B cell (primary cell): ENCODE measurements around the gene STC2. TPM values are rescaled to one million over a fixed set of nuclear protein-coding genes. Genes with fewer than 3 reads are reported as not detected.

Experiments used
- ATAC-seq: fragments of 200-7000 bp; cut with Tn5 transposase; one replicate; pipeline ENCODE4 v1.10.0; 2021; ENCODE audit warnings: low read depth, mild to moderate bottlenecking, moderate number of reproducible peaks, moderate library complexity
- CTCF ChIA-PET: fragments of 350-600 bp; sonication (Branson Sonifier 250); formaldehyde crosslinking; loops from one replicate; lab custom pipeline; 2021; ENCODE audit warnings: antibody characterized with exemption, inconsistent platforms; lab: Charles Lee
- POLR2A ChIA-PET: fragments of 350-600 bp; sonication (Branson Sonifier 250); formaldehyde crosslinking; loops from one replicate; lab custom pipeline; 2021; ENCODE audit warnings: antibody characterized with exemption; lab: Charles Lee
- DNase-seq: peaks from one replicate; pipeline ENCODE4 v3.0.0; 2013
- H2AFZ ChIP-seq: 2 replicates; pipeline ENCODE4 v1.6.1; 2012; ENCODE audit warnings: mild to moderate bottlenecking, low read depth, low read length; ENCODE audit not compliant: insufficient read depth, poor library complexity, severe bottlenecking
- H3K27ac ChIP-seq, 2 donors: 1 replicate in 1 of 2; 2 replicates in 1 of 2; pipeline ENCODE4 v1.5.1; 2012 to 2013; ENCODE audit warnings: low read length in 2 of 2, mild to moderate bottlenecking in 2 of 2, moderate library complexity in 1 of 2
- H3K27me3 ChIP-seq, 4 experiments: fragments of 200-600 bp in 1 of 4; sonication (generic) in 1 of 4; replicated peaks in 1 of 4; 1 replicate in 2 of 4; 2 replicates in 2 of 4; pipeline versions ENCODE4 v1.6.1 to v1.7.0; 2013 to 2016; ENCODE audit warnings: low read length in 3 of 4, mild to moderate bottlenecking in 2 of 4, mixed read lengths in 1 of 4, moderate library complexity in 1 of 4; ENCODE audit not compliant: insufficient read depth in 4 of 4, control insufficient read depth in 3 of 4; ENCODE audit errors: control extremely low read depth in 1 of 4
- H3K36me3 ChIP-seq, 2 experiments: replicated peaks in 1 of 2; 1 replicate in 1 of 2; 2 replicates in 1 of 2; pipeline versions ENCODE4 v1.6.1 to v1.7.1; 2013; ENCODE audit warnings: low read length in 1 of 2; ENCODE audit not compliant: insufficient read depth in 2 of 2, control insufficient read depth in 1 of 2; ENCODE audit errors: control extremely low read depth in 1 of 2, extremely low read depth in 1 of 2
- H3K4me1 ChIP-seq, 2 donors: fragments of 200-600 bp in 1 of 2; sonication (generic) in 1 of 2; 1 replicate in 1 of 2; 2 replicates in 1 of 2; pipeline versions ENCODE4 v1.5.1 to v1.6.1; 2013 to 2017; ENCODE audit warnings: low read length in 2 of 2; ENCODE audit not compliant: control insufficient read depth in 2 of 2, insufficient read depth in 2 of 2
- H3K4me2 ChIP-seq: replicated peaks from 2 replicates; pipeline ENCODE3; 2012; ENCODE audit warnings: mild to moderate bottlenecking, low read depth, low read length; ENCODE audit not compliant: poor library complexity, severe bottlenecking
- H3K4me3 ChIP-seq, 5 experiments: fragments of 200-600 bp in 1 of 5; sonication (generic) in 1 of 5; 1 replicate in 3 of 5; 2 replicates in 2 of 5; pipeline versions ENCODE4 v1.5.1 to v1.7.0; 2011 to 2016; ENCODE audit warnings: low read length in 4 of 5, mild to moderate bottlenecking in 4 of 5, low read depth in 2 of 5, control low read depth in 1 of 5, moderate library complexity in 1 of 5; ENCODE audit not compliant: insufficient read depth in 1 of 5; ENCODE audit errors: control extremely low read depth in 1 of 5, extremely low read depth in 1 of 5
- H3K79me2 ChIP-seq: fragments of 200-600 bp; sonication (generic); one replicate; pipeline ENCODE4 v1.6.0; 2016; ENCODE audit warnings: low read length; ENCODE audit not compliant: control insufficient read depth, insufficient read depth
- H3K9ac ChIP-seq: fragments of 200-600 bp; sonication (generic); 2 replicates; pipeline ENCODE4 v1.6.1; 2017; ENCODE audit warnings: mild to moderate bottlenecking, low read length, moderate library complexity
- H3K9me3 ChIP-seq, 3 donors: one replicate each; pipeline versions ENCODE4 v1.6.1 to v1.7.1; 2013; ENCODE audit warnings: low read length in 2 of 3; ENCODE audit not compliant: control insufficient read depth in 2 of 3, insufficient read depth in 1 of 3; ENCODE audit errors: control extremely low read depth in 1 of 3
- H4K20me1 ChIP-seq: 2 replicates; pipeline ENCODE4 v1.6.0; 2012; ENCODE audit warnings: mild to moderate bottlenecking, low read length; ENCODE audit not compliant: insufficient read depth, control insufficient read depth, poor library complexity, severe bottlenecking
- H3K27ac Mint-ChIP-seq: one replicate; pipeline ENCODE4 v1.8.0; 2021; ENCODE audit warnings: mixed read lengths
- H3K27me3 Mint-ChIP-seq: one replicate; pipeline ENCODE4 v1.8.0; 2021; ENCODE audit warnings: mixed read lengths
- H3K4me1 Mint-ChIP-seq: one replicate; pipeline ENCODE4 v1.8.0; 2021; ENCODE audit warnings: mixed read lengths
- H3K4me3 Mint-ChIP-seq: one replicate; pipeline ENCODE4 v1.8.0; 2021; ENCODE audit warnings: mixed read lengths
- H3K9me3 Mint-ChIP-seq: one replicate; pipeline ENCODE4 v1.8.0; 2022; ENCODE audit warnings: mixed read lengths; ENCODE audit not compliant: insufficient read depth
- CTCF ChIP-seq: fragments of 200-600 bp; IDR thresholded peaks from one replicate; pipeline ENCODE4 v1.8.0; 2022; ENCODE audit warnings: antibody characterized with exemption, mild to moderate bottlenecking
- EZH2 ChIP-seq: IDR thresholded peaks from 2 replicates; pipeline ENCODE4 v1.6.1; 2012; ENCODE audit warnings: borderline replicate concordance, low read depth, mild to moderate bottlenecking, moderate library complexity, low read length; ENCODE audit not compliant: insufficient read depth, poor library complexity, severe bottlenecking
- WGBS: methylation state at CpG from one replicate; pipeline ENCODE4 v1.1.5; 2013; ENCODE audit warnings: missing lambda C conversion rate; ENCODE audit not compliant: insufficient coverage; 5-methylcytosine and 5-hydroxymethylcytosine counted together
- intact Hi-C: fragments of 100-400 bp; cut with micrococcal nuclease; formaldehyde crosslinking; loops from one replicate; pipeline ENCODE4 v1.10.0; 2022
- polyA plus RNA-seq: library from polyadenylated mRNA; depleted of rRNA; stranded (reverse); fragments of >200 nt; gene quantifications from 2 replicates; pipeline ENCODE4 v1.2.3, GENCODE V29; 2012
- total RNA-seq, 2 donors: library from RNA; stranded (reverse); fragments of 120-200 nt in 1 of 2; gene quantifications; 1 replicate in 1 of 2; 2 replicates in 1 of 2; pipeline versions ENCODE4 v1.2.3 to v1.2.4, GENCODE V29; 2013 to 2022

The STC2 gene
- total and polyA plus RNA-seq, 2 donors (not counting 1 experiment from before 2014, with no cell fraction given): not detected

GRCh38 chr5:173283318-173284288, 44.6 kb downstream of the STC2 start:
- Histone ChIP-seq H2AFZ (peak overlapping the region; percentile 58), H3K27ac (no peak overlapping the region), H3K79me2 (no peaks in the 10 kb centered on the region), H3K27me3 (peaks cover 0 to 29% (median 12%) of the 10 kb centered on the region in 4 experiments), H4K20me1 (no peaks in the 10 kb centered on the region), H3K9me3 (peaks cover 0 to 10% (median 0%) of the 10 kb centered on the region in 3 donors), H3K36me3 (no peaks in the 10 kb centered on the region), H3K4me1 (peaks cover 3 to 8% of the 10 kb centered on the region in 2 donors), H3K4me3 (peak overlapping the region in 1 of 5 experiments; percentile 14), H3K4me2 (peak overlapping the region; percentile 53), H3K9ac (no peak overlapping the region)
- DNase-seq (peak; percentile 52), ATAC-seq (peak; percentile 61)
- Mint-ChIP-seq H3K27ac (no peak overlapping the region), H3K9me3 (peaks cover 9% of the 10 kb centered on the region), H3K4me1 (peaks cover 10% of the 10 kb centered on the region), H3K4me3 (peak overlapping the region; percentile 10), H3K27me3 (peaks cover 66% of the 10 kb centered on the region)
- WGBS: 7% methylated on average over 39 of the region's 45 CpGs
- intact Hi-C loops: loop anchor here (2.0 kb wide), 1 partner anchor 305 kb away; no protein-coding TSS in a partner anchor
- ChIA-PET CTCF (interaction anchor here (1.0 kb wide), 1 partner anchor 9 kb away, joined by 3 read pairs; no protein-coding TSS in a partner anchor), POLR2A (no interaction called here)
- peak; percentile 45 for TF ChIP-seq CTCF
- TF ChIP-seq EZH2: no peak

- H3K4me1 Mint-ChIP-seq: peaks cover 10% of the 10 kb centered on the region
- no peak overlapping the region for H3K4me2 ChIP-seq
- peaks cover 3 to 8% of the 10 kb centered on the region in 2 donors for H3K4me1 ChIP-seq
- peaks cover 0 to 27% (median 12%) of the 10 kb centered on the region in 4 experiments for H3K27me3 ChIP-seq
- CTCF ChIA-PET: no interaction called here
- H2AFZ ChIP-seq: no peak overlapping the region
- peaks cover 64% of the 10 kb centered on the region for H3K27me3 Mint-ChIP-seq
- no peaks in the 10 kb centered on the region for H3K36me3 ChIP-seq
- no peaks in the 10 kb centered on the region for H3K79me2 ChIP-seq
- no peak overlapping the region for H3K4me3 Mint-ChIP-seq
- no peak overlapping the region for H3K4me3 ChIP-seq
- 96% methylated on average over 10 of the region's 10 CpGs for WGBS
- H3K9ac ChIP-seq: no peak overlapping the region
- intact Hi-C loops: no loop called here
- no peak overlapping the region for H3K27ac ChIP-seq
- TF ChIP-seq EZH2: no peak
- TF ChIP-seq CTCF: no peak
- no peak overlapping the region for H3K27ac Mint-ChIP-seq
- H3K9me3 ChIP-seq: peaks cover 0 to 10% (median 0%) of the 10 kb centered on the region in 3 donors
- no peaks in the 10 kb centered on the region for H4K20me1 ChIP-seq
- H3K9me3 Mint-ChIP-seq: peaks cover 9% of the 10 kb centered on the region
- POLR2A ChIA-PET: no interaction called here
- ATAC-seq (no peak), DNase-seq (no peak)
Observed at GRCh38 chr5:173282916-173283315, 45.3 kb downstream of the STC2 start.
